Subcutaneous adipose tissue (tissue), 4 donors: Measurements from ENCODE around the gene PRR33. TPM values are rescaled to one million over a fixed set of nuclear protein-coding genes. Genes with fewer than 3 reads are reported as not detected.

Source experiments
- total RNA-seq, 4 donors: library from RNA; depleted of rRNA; stranded (reverse); fragments of >200 nt; gene quantifications; one replicate each; pipeline ENCODE4 v1.1.0, GENCODE V29; 2016
- TF ChIP-seq, protein P1 (sequence below): fragments of 450-650 bp; IDR thresholded peaks from one replicate; pipeline ENCODE4 v1.5.1; 2016; ENCODE audit warnings: low read depth, mild to moderate bottlenecking, control low read depth, antibody characterized with exemption, moderate library complexity

PRR33 gene
- total RNA-seq, 4 donors from 2014 or later = not detected

GRCh38 chr11:1864831-1865665, 26.6 kb downstream of the PRR33 start:
- TF ChIP-seq, protein P1, sequence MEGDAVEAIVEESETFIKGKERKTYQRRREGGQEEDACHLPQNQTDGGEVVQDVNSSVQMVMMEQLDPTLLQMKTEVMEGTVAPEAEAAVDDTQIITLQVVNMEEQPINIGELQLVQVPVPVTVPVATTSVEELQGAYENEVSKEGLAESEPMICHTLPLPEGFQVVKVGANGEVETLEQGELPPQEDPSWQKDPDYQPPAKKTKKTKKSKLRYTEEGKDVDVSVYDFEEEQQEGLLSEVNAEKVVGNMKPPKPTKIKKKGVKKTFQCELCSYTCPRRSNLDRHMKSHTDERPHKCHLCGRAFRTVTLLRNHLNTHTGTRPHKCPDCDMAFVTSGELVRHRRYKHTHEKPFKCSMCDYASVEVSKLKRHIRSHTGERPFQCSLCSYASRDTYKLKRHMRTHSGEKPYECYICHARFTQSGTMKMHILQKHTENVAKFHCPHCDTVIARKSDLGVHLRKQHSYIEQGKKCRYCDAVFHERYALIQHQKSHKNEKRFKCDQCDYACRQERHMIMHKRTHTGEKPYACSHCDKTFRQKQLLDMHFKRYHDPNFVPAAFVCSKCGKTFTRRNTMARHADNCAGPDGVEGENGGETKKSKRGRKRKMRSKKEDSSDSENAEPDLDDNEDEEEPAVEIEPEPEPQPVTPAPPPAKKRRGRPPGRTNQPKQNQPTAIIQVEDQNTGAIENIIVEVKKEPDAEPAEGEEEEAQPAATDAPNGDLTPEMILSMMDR = no peak

GRCh38 chr11:1864231-1864630, 27.5 kb downstream of the PRR33 start:
- TF ChIP-seq, protein P1 = no peak

DNA sequence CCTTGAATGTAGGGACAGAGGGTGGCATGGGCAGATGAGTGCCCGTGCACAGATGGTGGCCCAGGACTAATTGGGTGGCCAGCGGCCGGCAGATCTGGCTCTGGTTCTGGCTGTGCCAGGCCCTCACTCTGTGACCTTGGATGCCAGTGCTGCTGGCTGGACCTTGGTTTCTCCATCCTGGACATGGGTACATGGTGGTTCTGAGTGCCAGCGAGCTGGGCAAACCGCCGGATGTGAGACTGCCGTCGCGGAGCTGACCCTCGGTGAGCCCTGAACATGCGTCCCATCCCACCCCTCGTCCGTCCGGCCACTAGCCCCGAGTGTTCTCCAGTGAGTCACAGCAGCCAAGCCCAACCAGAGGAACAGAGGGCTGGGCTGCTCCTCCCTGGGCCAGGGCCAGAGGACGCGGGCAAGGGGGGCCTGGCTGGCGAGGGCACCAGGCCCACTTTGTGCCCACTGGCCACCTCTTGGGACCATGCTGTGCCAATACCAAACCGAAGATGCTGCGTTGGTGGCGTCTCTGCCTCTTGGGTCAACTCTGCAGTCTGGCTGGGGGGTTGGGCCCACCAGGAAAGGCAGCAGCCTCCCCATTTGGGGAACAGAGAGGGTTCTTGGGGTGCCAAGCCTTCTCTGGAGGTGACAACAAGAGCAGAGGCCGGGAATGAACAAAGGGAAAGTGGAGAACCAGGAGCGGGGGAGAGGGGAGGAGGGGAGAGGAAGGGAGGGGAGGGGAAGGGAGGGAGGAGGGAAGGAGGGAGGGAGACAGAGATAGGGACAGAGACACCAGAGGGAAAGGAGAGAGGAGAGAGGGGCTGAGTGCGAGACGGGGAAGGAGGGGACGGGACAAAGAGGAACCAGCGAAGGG, 28.1 kb downstream of the PRR33 start:
- TF ChIP-seq, protein P1 = no peak

DNA sequence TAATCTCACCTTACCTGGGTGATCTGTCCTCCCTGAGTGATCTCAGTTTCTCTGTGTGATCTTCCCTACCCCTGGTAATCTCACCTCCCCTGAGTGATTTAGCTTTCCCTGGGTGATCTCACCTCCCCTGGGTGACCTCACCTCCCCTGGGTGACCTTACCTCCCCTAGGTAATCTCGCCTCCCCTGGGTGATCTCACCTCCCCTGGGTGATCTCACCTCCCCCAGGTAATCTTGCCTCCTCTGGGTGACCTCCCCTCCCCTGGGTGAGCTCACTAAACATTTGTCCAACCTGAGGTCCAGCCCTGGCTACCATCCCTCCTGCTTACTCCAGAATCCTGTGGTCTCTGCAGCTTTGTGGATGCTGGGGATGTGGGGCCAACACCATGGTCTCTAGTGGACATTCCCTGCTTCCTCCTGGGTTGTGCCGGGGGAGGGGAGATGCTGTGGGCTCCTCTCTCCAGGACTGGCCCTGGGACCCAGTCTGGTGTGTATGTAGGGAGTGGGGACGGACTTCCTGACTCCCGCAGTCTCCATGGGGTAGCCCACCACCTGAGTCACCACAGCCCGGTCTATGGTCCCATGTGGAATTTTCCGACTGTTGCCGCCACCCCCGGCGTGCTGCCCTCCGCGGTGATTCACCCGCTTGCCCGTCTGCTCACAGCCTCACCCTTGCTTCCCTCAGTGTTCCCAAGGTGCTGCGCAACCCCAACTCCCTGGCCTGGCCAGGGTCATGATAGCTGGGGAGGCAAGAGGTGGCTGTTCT, 28.9 kb downstream of the PRR33 start:
- TF ChIP-seq, protein P1 = no peak

GRCh38 chr11:1861435-1862411, 30.0 kb downstream of the PRR33 start:
- TF ChIP-seq, protein P1 = no peak

DNA sequence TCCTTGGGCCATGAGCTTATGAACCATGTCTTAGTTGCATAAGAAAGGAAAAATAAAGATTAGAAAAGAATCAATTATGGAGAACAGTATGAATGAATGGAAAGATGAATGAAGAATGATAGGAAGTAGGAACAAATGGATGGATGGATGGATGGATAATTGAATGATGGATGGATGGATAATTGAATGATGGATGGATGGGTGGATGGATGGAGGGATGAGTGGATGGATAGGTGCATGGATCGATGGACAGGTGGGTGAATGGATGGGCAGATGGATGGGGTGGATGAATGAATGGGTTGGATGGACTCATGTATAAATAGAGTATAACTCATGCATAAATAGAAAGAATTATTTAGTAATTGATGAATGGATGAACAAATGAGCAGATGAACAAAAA, 31.6 kb downstream of the PRR33 start:
- TF ChIP-seq, protein P1 = no peak
